ENCODE measurements around the gene ZNF491.

DNA sequence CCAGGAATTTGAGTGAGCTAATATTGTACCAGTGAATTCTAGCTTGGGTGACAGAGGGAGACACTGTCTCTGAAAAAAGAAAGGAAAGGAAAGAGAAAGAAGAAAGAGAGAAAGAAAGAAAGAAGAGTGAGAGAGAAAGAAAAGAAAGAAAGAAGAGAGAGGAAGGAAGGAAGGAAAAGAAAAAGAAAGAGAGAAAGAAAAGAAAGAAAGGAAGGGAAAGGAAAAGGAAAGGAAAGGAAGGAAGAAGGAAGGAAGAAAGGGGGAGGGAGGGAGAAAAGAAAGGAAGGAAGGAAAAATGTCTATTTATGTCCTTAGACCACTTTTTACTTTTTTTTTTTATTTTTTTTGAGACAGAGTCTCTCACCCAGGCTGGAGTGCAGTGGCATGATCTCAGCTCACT is 5.4 kb upstream of the ZNF491 start:
- no peak for TF ChIP-seq CTCF (IDR thresholded peaks at IDR 0.05; ENCODE audit: insufficient read depth, low read length)
- TF ChIP-seq, protein P1, sequence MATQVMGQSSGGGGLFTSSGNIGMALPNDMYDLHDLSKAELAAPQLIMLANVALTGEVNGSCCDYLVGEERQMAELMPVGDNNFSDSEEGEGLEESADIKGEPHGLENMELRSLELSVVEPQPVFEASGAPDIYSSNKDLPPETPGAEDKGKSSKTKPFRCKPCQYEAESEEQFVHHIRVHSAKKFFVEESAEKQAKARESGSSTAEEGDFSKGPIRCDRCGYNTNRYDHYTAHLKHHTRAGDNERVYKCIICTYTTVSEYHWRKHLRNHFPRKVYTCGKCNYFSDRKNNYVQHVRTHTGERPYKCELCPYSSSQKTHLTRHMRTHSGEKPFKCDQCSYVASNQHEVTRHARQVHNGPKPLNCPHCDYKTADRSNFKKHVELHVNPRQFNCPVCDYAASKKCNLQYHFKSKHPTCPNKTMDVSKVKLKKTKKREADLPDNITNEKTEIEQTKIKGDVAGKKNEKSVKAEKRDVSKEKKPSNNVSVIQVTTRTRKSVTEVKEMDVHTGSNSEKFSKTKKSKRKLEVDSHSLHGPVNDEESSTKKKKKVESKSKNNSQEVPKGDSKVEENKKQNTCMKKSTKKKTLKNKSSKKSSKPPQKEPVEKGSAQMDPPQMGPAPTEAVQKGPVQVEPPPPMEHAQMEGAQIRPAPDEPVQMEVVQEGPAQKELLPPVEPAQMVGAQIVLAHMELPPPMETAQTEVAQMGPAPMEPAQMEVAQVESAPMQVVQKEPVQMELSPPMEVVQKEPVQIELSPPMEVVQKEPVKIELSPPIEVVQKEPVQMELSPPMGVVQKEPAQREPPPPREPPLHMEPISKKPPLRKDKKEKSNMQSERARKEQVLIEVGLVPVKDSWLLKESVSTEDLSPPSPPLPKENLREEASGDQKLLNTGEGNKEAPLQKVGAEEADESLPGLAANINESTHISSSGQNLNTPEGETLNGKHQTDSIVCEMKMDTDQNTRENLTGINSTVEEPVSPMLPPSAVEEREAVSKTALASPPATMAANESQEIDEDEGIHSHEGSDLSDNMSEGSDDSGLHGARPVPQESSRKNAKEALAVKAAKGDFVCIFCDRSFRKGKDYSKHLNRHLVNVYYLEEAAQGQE (IDR thresholded peaks at IDR 0.05; ENCODE audit: insufficient replicate concordance, low read depth): no peak
- no peak for TF ChIP-seq POLR2AphosphoS5 (IDR thresholded peaks at IDR 0.05; ENCODE audit: low read depth)
